H9 (cell line): ENCODE results near the gene RAB31. TPM values are rescaled to one million over a fixed set of nuclear protein-coding genes. Genes with fewer than 3 reads are reported as not detected.

Experiments
- DNase-seq: peaks from one replicate; pipeline ENCODE4 v3.0.0-alpha.2; 2017
- H2AFZ ChIP-seq: one replicate; pipeline ENCODE4 v1.6.1; 2013; ENCODE audit warnings: mild to moderate bottlenecking, low read length, control low read depth, moderate library complexity
- H2AK5ac ChIP-seq: 2 replicates; pipeline ENCODE4 v1.6.1; 2013; ENCODE audit warnings: low read length, control low read depth, mixed read lengths; ENCODE audit not compliant: insufficient read length
- H2BK120ac ChIP-seq: one replicate; pipeline ENCODE4 v1.6.1; 2013; ENCODE audit warnings: low read depth, mild to moderate bottlenecking, low read length, control low read depth, inconsistent platforms; ENCODE audit not compliant: poor library complexity, severe bottlenecking
- H2BK12ac ChIP-seq: 2 replicates; pipeline ENCODE4 v1.6.1; 2013; ENCODE audit warnings: low read length, control low read depth, mixed read lengths, low read depth; ENCODE audit not compliant: insufficient read length
- H2BK15ac ChIP-seq: 2 replicates; pipeline ENCODE4 v1.6.1; 2013; ENCODE audit warnings: low read depth, low read length, control low read depth
- H2BK20ac ChIP-seq: one replicate; pipeline ENCODE4 v1.6.1; 2013; ENCODE audit warnings: low read depth, mild to moderate bottlenecking, low read length, control low read depth, inconsistent platforms; ENCODE audit not compliant: poor library complexity, severe bottlenecking
- H2BK5ac ChIP-seq: 2 replicates; pipeline ENCODE4 v1.6.1; 2013; ENCODE audit warnings: low read length, control low read depth, mixed read lengths; ENCODE audit not compliant: insufficient read length
- H3K14ac ChIP-seq: 2 replicates; pipeline ENCODE4 v1.6.1; 2013; ENCODE audit warnings: low read length, control low read depth; ENCODE audit not compliant: insufficient read depth
- H3K18ac ChIP-seq: 2 replicates; pipeline ENCODE4 v1.6.1; 2013; ENCODE audit warnings: low read depth, mild to moderate bottlenecking, mixed read lengths, low read length, control low read depth; ENCODE audit not compliant: insufficient read length
- H3K23ac ChIP-seq: 2 replicates; pipeline ENCODE4 v1.6.1; 2013; ENCODE audit warnings: low read length, control low read depth, mixed read lengths, low read depth; ENCODE audit not compliant: insufficient read length
- H3K23me2 ChIP-seq: 2 replicates; pipeline ENCODE4 v1.6.1; 2013; ENCODE audit warnings: low read depth, mild to moderate bottlenecking, mixed read lengths, low read length, control low read depth; ENCODE audit not compliant: insufficient read length, poor library complexity, severe bottlenecking
- H3K27ac ChIP-seq: 2 replicates; pipeline ENCODE4 v1.5.1; 2013; ENCODE audit warnings: low read length, control low read depth, mixed read lengths, low read depth; ENCODE audit not compliant: insufficient read length
- H3K27me3 ChIP-seq: 2 replicates; pipeline ENCODE4 v1.6.1; 2013; ENCODE audit warnings: low read length, control low read depth, inconsistent platforms; ENCODE audit not compliant: insufficient read depth
- H3K4ac ChIP-seq: 2 replicates; pipeline ENCODE4 v1.6.1; 2013; ENCODE audit warnings: low read depth, mild to moderate bottlenecking, control low read depth, inconsistent platforms, low read length, moderate library complexity
- H3K4me1 ChIP-seq: 2 replicates; pipeline ENCODE4 v1.6.1; 2013; ENCODE audit warnings: low read length, control low read depth, inconsistent platforms; ENCODE audit not compliant: insufficient read depth
- H3K4me2 ChIP-seq: 2 replicates; pipeline ENCODE4 v1.6.1; 2013; ENCODE audit warnings: low read length, control low read depth, mixed read lengths; ENCODE audit not compliant: insufficient read length, insufficient read depth
- H3K56ac ChIP-seq: 2 replicates; pipeline ENCODE4 v1.6.1; 2013; ENCODE audit warnings: low read depth, mild to moderate bottlenecking, mixed read lengths, low read length, control low read depth; ENCODE audit not compliant: insufficient read length
- H3K79me1 ChIP-seq: 2 replicates; pipeline ENCODE4 v1.6.1; 2013; ENCODE audit warnings: low read depth, mild to moderate bottlenecking, moderate library complexity, low read length, control low read depth, inconsistent platforms; ENCODE audit not compliant: insufficient read depth, poor library complexity, severe bottlenecking
- H3K79me2 ChIP-seq: 2 replicates; pipeline ENCODE4 v1.6.1; 2013; ENCODE audit warnings: low read length, control low read depth, inconsistent platforms; ENCODE audit not compliant: insufficient read depth
- H3K9ac ChIP-seq: 2 replicates; pipeline ENCODE4 v1.6.1; 2013; ENCODE audit warnings: low read length, control low read depth, mixed read lengths; ENCODE audit not compliant: insufficient read length; ENCODE audit errors: extremely low read depth
- H3K9me3 ChIP-seq: one replicate; pipeline ENCODE4 v1.6.1; 2013; ENCODE audit warnings: low read depth, low read length, inconsistent platforms; ENCODE audit not compliant: control insufficient read depth
- H3T11ph ChIP-seq: one replicate; pipeline ENCODE4 v1.6.1; 2013; ENCODE audit warnings: mild to moderate bottlenecking, low read length, control low read depth, inconsistent platforms
- H4K20me1 ChIP-seq: one replicate; pipeline ENCODE4 v1.6.1; 2013; ENCODE audit not compliant: control insufficient read depth, insufficient read length, insufficient read depth
- H4K5ac ChIP-seq: 2 replicates; pipeline ENCODE4 v1.6.1; 2013; ENCODE audit warnings: low read depth, mild to moderate bottlenecking, mixed read lengths, low read length, control low read depth; ENCODE audit not compliant: insufficient read length
- H4K8ac ChIP-seq: replicated peaks from 2 replicates; pipeline ENCODE4 v1.6.1; 2013; ENCODE audit warnings: low read length, control low read depth, mixed read lengths, low read depth; ENCODE audit not compliant: insufficient read length
- H4K91ac ChIP-seq: 2 replicates; pipeline ENCODE4 v1.6.1; 2013; ENCODE audit warnings: low read depth, mild to moderate bottlenecking, moderate library complexity, mixed read lengths, low read length, control low read depth; ENCODE audit not compliant: insufficient read length
- H3K27ac Mint-ChIP-seq, 3 experiments: 2 replicates in 2 of 3; 3 replicates in 1 of 3; pipeline ENCODE4 v1.8.0; 2020 to 2021; ENCODE audit warnings: mixed read lengths in 3 of 3, mild to moderate bottlenecking in 1 of 3, moderate library complexity in 1 of 3
- H3K27me3 Mint-ChIP-seq: 2 replicates; pipeline ENCODE4 v1.8.0; 2021; ENCODE audit warnings: low read depth, mild to moderate bottlenecking, moderate library complexity, mixed read lengths
- H3K36me3 Mint-ChIP-seq, 3 experiments: 2 replicates in 2 of 3; 3 replicates in 1 of 3; pipeline ENCODE4 v1.8.0; 2020 to 2021; ENCODE audit warnings: low read depth in 3 of 3, mixed read lengths in 3 of 3; ENCODE audit not compliant: insufficient read depth in 1 of 3
- H3K4me1 Mint-ChIP-seq, 2 experiments: 2 replicates each; pipeline ENCODE4 v1.8.0; 2020; ENCODE audit warnings: mixed read lengths in 2 of 2
- H3K4me3 Mint-ChIP-seq, 2 experiments: 2 replicates in 1 of 2; 3 replicates in 1 of 2; pipeline ENCODE4 v1.8.0; 2020 to 2021; ENCODE audit warnings: mild to moderate bottlenecking in 2 of 2, mixed read lengths in 2 of 2, moderate library complexity in 1 of 2
- H3K9me3 Mint-ChIP-seq, 2 experiments: 2 replicates in 1 of 2; 3 replicates in 1 of 2; pipeline ENCODE4 v1.8.0; 2020; ENCODE audit warnings: mild to moderate bottlenecking in 2 of 2, mixed read lengths in 2 of 2, moderate library complexity in 1 of 2
- WGBS: extraction: QIAGEN DNeasy Blood & Tissue Kit; methylation state at CpG from one replicate; pipeline ENCODE4 v1.1.7; 2013; ENCODE audit warnings: missing lambda C conversion rate, low lambda C conversion rate, mixed read lengths; ENCODE audit not compliant: insufficient read length; ENCODE audit errors: extremely low coverage; 5-methylcytosine and 5-hydroxymethylcytosine counted together
- total RNA-seq: library from RNA; stranded (reverse); gene quantifications from 2 replicates; pipeline ENCODE4 v1.2.1, GENCODE V29; 2021
- TF ChIP-seq, protein P1 (sequence below): fragments of 200-600 bp; sonication (generic); conservative IDR thresholded peaks from 3 replicates; pipeline ENCODE4 v1.8.0; 2021; ENCODE audit warnings: antibody characterized with exemption, mild to moderate bottlenecking

RAB31 gene
- total RNA-seq, 1 experiment from 2014 or later, result 22.4 TPM

DNA sequence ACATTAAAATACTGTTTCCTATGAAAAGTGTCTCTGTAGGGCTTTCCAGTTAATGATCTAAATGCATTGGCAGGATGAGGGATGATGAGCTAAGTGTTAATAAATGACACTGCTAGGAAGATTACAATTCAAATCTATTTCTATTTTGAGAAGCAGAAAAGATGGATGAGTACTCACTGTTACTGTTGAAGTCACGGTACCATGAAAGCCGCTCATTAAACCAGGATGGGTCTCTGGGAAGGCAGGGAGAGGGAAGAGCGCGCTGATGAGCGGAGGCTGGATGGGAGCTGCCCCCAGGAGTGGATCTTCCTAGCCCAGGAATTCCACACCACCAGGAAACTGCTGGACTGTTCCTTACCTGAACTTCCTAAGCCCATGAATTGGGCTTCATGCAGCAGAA is 150.5 kb downstream of the RAB31 start:
- H4K20me1 ChIP-seq, result no peaks in the 10 kb centered on the region
- H2BK12ac ChIP-seq, result no peak overlapping the region
- H3K36me3 Mint-ChIP-seq, result no peaks in the 10 kb centered on the region
- H3K56ac ChIP-seq, result no peak overlapping the region
- H3K27ac ChIP-seq, result no peak overlapping the region
- H3K79me1 ChIP-seq, result no peaks in the 10 kb centered on the region
- H2BK120ac ChIP-seq, result no peak overlapping the region
- no peaks in the 10 kb centered on the region for H3K27me3 Mint-ChIP-seq
- H3K23me2 ChIP-seq, result no peaks in the 10 kb centered on the region
- no peak overlapping the region for H2AFZ ChIP-seq
- no peak overlapping the region for H3K4me2 ChIP-seq
- H3K9ac ChIP-seq, result no peak overlapping the region
- peaks cover 0 to 6% of the 10 kb centered on the region in 2 experiments; a peak in 3 of 4 replicates for H3K4me1 Mint-ChIP-seq
- no peak overlapping the region for H3K4ac ChIP-seq
- no peak overlapping the region for H3K18ac ChIP-seq
- no peak overlapping the region for H2BK15ac ChIP-seq
- H4K91ac ChIP-seq, result no peak overlapping the region
- no peak overlapping the region for H3K23ac ChIP-seq
- DNase-seq, result no peak
- no peak overlapping the region for H3T11ph ChIP-seq
- H3K4me3 Mint-ChIP-seq, result no peak overlapping the region
- H3K9me3 Mint-ChIP-seq, result no peaks in the 10 kb centered on the region; a peak in 2 of 5 replicates
- H3K27ac Mint-ChIP-seq, result no peak overlapping the region
- H2BK20ac ChIP-seq, result no peak overlapping the region
- TF ChIP-seq, protein P1, sequence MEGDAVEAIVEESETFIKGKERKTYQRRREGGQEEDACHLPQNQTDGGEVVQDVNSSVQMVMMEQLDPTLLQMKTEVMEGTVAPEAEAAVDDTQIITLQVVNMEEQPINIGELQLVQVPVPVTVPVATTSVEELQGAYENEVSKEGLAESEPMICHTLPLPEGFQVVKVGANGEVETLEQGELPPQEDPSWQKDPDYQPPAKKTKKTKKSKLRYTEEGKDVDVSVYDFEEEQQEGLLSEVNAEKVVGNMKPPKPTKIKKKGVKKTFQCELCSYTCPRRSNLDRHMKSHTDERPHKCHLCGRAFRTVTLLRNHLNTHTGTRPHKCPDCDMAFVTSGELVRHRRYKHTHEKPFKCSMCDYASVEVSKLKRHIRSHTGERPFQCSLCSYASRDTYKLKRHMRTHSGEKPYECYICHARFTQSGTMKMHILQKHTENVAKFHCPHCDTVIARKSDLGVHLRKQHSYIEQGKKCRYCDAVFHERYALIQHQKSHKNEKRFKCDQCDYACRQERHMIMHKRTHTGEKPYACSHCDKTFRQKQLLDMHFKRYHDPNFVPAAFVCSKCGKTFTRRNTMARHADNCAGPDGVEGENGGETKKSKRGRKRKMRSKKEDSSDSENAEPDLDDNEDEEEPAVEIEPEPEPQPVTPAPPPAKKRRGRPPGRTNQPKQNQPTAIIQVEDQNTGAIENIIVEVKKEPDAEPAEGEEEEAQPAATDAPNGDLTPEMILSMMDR, result no peak
- no peak overlapping the region for H4K8ac ChIP-seq
- H3K27me3 ChIP-seq, result no peaks in the 10 kb centered on the region
- no peak overlapping the region for H2BK5ac ChIP-seq
- H3K79me2 ChIP-seq, result no peaks in the 10 kb centered on the region
- no peak overlapping the region for H4K5ac ChIP-seq
- no peak overlapping the region for H3K14ac ChIP-seq
- H2AK5ac ChIP-seq, result no peak overlapping the region
- WGBS, result no CpG with 5 or more reads among the region's 5 CpGs
- H3K9me3 ChIP-seq, result no peaks in the 10 kb centered on the region
- no peaks in the 10 kb centered on the region for H3K4me1 ChIP-seq
